HL-60 (cell line): ENCODE results near the gene AKR1B15.

ENCODE experiments used
- DNase-seq, 2 experiments: peaks; one replicate each; pipeline ENCODE4 v3.0.0-alpha.2; 2010 to 2020; ENCODE audit warnings: low read depth in 1 of 2, low spot score in 1 of 2
- H3K27ac ChIP-seq: fragments of 250-450 bp; sonication (Bioruptor Pico); replicated peaks from 2 replicates; pipeline ENCODE4 v1.5.1; 2020; ENCODE audit warnings: mild to moderate bottlenecking, moderate library complexity
- H3K27me3 ChIP-seq: fragments of 250-450 bp; sonication (Bioruptor Pico); 2 replicates; pipeline ENCODE4 v1.5.1; 2021; ENCODE audit warnings: mild to moderate bottlenecking, moderate library complexity; ENCODE audit not compliant: insufficient read depth, poor library complexity, severe bottlenecking
- H3K4me3 ChIP-seq: replicated peaks from 2 replicates; pipeline ENCODE4 v1.5.1; 2011; ENCODE audit warnings: mild to moderate bottlenecking, control low read depth, low read length; ENCODE audit not compliant: insufficient read depth
- CTCF ChIP-seq: IDR thresholded peaks from one replicate; pipeline ENCODE4 v1.5.1; 2011; ENCODE audit warnings: low read length, control low read depth, inconsistent platforms; ENCODE audit not compliant: insufficient read depth
- GABPA ChIP-seq: IDR thresholded peaks from 2 replicates; pipeline ENCODE4 v1.6.1; 2012; ENCODE audit warnings: low read depth
- POLR2AphosphoS5 ChIP-seq: IDR thresholded peaks from 2 replicates; pipeline ENCODE4 v1.6.1; 2012; ENCODE audit warnings: low read depth
- REST ChIP-seq: IDR thresholded peaks from 2 replicates; pipeline ENCODE4 v1.6.1; 2012; ENCODE audit warnings: low read depth; ENCODE audit not compliant: insufficient replicate concordance
- SPI1 ChIP-seq: IDR thresholded peaks from 2 replicates; pipeline ENCODE4 v1.6.1; 2012; ENCODE audit warnings: low read depth, mild to moderate bottlenecking, borderline replicate concordance

AKR1B15 gene

GRCh38 chr7:134533288-134533771 lies 15.6 kb upstream of the AKR1B15 start:
- TF ChIP-seq CTCF (no peak), GABPA (no peak), SPI1 (no peak), REST (no peak), POLR2AphosphoS5 (no peak)
- Histone ChIP-seq H3K27ac (no peak overlapping the region), H3K4me3 (no peak overlapping the region), H3K27me3 (peaks cover 4% of the 10 kb centered on the region)
- no peak for DNase-seq

GRCh38 chr7:134534633-134535032 lies 14.3 kb upstream of the AKR1B15 start:
- Histone ChIP-seq H3K4me3 (no peak overlapping the region), H3K27ac (no peak overlapping the region), H3K27me3 (peaks cover 3% of the 10 kb centered on the region)
- TF ChIP-seq POLR2AphosphoS5 = no peak
- TF ChIP-seq SPI1 = no peak
- TF ChIP-seq GABPA = no peak
- TF ChIP-seq REST = no peak
- TF ChIP-seq CTCF = no peak
- no peak for DNase-seq

- H3K27ac ChIP-seq = no peak overlapping the region
- no peak for TF ChIP-seq GABPA
- no peak for TF ChIP-seq CTCF
- TF ChIP-seq POLR2AphosphoS5 = no peak
- TF ChIP-seq SPI1 = no peak
- TF ChIP-seq REST = no peak
- DNase-seq = no peak
- no peak overlapping the region for H3K4me3 ChIP-seq
- peaks cover 2% of the 10 kb centered on the region for H3K27me3 ChIP-seq
Measured at GRCh38 chr7:134535272-134535918, 13.5 kb upstream of the AKR1B15 start.
